HG03354 (cell line): Measurements from ENCODE around the gene HDDC3.

Experiments
- ATAC-seq: cut with Tn5 transposase; IDR thresholded peaks from one replicate; pipeline ENCODE4 v1.9.1; 2021; ENCODE audit warnings: mild to moderate bottlenecking; ENCODE audit not compliant: unreplicated experiment, poor library complexity, severe bottlenecking

HDDC3 gene, protein sequence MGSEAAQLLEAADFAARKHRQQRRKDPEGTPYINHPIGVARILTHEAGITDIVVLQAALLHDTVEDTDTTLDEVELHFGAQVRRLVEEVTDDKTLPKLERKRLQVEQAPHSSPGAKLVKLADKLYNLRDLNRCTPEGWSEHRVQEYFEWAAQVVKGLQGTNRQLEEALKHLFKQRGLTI

GRCh38 chr15:90931828-90932659 lies at the start of gene HDDC3:
Gene HDDC3 (minus strand): TSS chr15:90932549. CDS start chr15:90932540, 9 bp downstream.
- ATAC-seq = peak; percentile 51

- peak; percentile 55 for ATAC-seq
Measured at GRCh38 chr15:90982135-90982534, 49.8 kb upstream of the HDDC3 start.

DNA sequence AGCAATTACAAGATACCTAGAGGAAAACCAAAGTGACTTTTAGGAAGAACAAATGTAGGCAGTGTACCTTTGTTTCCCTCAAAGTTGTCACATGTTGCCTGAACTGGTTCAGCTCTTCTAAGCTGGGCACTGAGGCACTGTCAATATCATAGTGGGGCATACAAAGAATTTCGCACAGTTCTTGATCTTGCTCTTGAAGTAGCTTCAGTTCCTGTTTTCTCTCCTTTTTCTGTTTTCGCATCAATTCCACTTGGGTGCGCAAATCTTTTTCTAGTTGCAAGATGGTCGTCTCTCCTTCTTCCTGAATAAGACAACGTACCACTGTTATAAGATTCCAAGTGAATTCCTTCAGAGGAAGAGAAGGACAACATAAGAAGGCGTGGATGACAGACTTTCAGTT lies 49.3 kb upstream of the HDDC3 start:
- peak; percentile 84 for ATAC-seq

DNA sequence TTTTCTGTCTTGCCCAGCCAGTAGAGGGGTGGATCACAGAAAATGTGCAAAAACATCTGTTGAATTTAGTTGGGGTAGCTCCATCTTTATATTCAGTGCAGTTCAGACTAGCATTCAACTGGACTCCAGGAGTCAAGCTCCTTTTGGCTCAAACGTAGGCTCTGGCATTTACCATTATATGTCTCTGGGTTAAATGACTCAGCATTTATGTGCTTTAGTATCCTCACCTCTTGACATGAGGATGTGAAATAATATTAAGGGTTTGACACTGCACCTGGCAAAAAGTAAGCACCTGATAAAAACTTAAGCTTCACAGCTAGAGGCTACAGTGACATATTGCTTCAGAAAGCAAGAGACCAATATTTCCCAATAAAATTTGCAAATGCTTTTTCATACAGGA lies 47.2 kb upstream of the HDDC3 start:
- ATAC-seq = no peak

DNA sequence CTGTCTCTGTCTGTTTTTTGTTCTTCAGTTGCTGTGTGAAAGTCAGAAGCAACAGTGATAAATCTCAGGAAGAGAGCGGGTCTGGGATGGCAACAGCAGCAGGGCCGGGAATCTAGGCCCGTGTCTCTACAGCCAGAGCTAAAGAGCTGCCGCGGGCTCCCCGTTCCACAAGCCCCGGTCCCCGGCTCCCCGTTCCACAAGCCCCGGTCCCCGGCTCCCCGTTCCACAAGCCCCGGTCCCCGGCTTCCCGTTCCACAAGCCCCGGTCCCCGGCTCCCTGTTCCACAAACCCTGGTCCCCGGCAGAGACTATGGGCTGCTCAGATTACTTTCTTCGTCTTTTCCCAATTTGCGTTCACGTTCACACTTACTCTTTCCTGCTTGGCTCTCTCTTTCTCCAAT lies 41.9 kb upstream of the HDDC3 start:
- no peak for ATAC-seq

GRCh38 chr15:90972133-90972532 lies 39.8 kb upstream of the HDDC3 start:
- no peak for ATAC-seq

DNA sequence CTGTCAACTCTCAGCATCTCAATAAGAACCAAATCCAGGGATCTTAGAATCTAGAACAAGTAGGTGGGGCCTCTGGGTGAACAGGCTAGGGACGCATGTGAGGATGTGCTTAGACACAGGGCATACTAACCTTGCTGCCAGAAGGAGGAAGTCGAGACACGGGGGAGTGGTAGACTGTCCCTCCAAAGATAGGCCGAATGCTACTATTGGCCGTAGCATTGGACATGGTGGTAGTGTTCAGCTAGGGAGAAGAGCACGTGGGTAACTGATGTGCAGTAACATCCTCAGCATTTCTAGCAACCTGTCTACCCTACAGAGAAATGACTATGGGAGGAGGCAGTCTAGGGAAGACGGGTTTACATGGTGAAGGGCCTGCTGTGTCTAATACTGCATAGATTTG lies 37.9 kb upstream of the HDDC3 start:
- no peak for ATAC-seq

DNA sequence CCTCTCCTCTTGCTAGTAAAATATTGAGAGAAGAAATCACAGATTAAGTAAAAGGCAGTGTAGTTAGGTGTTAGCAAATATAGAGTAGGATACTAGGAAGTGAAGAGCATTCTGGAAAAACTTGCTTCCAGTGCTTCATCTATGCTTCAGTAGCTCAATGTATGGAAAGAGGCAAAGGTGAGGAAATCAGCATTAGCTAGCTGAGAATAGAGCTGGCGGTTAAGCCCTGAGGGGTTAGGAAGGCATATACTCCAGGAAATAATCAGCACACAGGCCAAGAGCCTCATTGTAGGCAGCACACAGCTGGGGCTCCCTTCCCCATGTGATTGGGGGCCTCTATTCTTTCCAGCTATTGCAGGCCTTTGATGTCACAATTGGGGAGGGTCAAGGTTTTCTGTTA lies 36.1 kb upstream of the HDDC3 start:
- no peak for ATAC-seq

GRCh38 chr15:90967206-90967605 lies 34.9 kb upstream of the HDDC3 start:
- no peak for ATAC-seq

- ATAC-seq = no peak
Measured at GRCh38 chr15:90966262-90966661, 33.9 kb upstream of the HDDC3 start.

- ATAC-seq = no peak
Measured at GRCh38 chr15:90962021-90962420, 29.7 kb upstream of the HDDC3 start.

DNA sequence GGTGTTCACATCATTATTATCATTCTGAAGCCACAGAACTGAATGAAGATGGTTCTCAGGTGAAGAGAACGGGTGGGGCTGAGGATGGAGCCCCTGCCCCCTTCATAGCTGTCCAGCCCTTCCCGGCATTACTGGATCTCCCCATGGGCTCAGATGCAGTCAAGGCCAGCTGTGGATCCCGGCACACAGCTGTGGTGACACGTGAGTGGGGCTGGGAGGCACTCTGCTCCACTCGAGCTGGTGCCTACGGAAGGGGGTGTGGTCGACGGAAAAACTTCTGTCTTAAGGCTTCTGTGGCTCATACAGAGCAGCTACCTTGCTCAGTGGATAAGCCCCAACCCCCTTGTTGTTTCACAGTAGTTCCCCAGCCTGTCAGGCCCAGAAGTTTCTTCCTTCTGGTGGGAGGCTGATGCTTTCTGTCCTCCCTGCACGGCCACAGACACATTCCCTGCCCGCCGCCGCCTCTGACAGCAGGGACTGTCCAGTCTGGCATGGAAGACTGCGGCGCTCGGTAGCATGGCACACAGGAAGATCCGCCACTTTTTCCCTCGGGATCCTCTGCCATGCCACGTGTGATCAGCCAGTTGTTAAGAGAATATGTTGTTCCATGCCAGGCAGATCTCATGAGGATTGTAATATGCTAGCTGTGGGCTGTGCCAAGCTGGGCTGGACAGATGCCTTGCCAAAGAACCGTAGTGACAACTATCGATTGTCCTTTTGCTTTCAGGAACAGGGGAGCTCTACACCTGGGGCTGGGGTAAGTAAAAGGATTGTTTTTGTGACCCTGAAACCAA lies 28.1 kb upstream of the HDDC3 start:
- no peak for ATAC-seq

DNA sequence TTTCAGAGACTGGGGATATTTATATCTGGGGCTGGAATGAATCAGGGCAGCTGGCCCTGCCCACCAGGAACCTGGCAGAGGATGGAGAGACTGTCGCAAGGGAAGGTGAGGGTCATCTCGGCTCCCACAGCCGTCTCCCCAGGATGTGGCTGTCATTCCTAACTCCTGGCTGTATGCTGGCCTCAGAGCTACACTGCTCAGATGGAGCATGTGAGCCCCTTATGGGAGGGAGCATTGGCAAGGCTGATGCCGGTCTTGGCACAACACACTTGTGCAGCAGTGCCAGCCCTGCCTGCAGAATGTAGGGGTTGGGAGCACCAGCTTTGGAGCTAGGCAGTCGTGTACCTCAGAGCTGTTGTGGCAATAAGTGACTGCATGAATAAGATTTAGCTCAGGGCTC lies 27.5 kb upstream of the HDDC3 start:
- ATAC-seq = no peak

GRCh38 chr15:90959028-90959595 lies 26.8 kb upstream of the HDDC3 start:
- ATAC-seq = no peak

DNA sequence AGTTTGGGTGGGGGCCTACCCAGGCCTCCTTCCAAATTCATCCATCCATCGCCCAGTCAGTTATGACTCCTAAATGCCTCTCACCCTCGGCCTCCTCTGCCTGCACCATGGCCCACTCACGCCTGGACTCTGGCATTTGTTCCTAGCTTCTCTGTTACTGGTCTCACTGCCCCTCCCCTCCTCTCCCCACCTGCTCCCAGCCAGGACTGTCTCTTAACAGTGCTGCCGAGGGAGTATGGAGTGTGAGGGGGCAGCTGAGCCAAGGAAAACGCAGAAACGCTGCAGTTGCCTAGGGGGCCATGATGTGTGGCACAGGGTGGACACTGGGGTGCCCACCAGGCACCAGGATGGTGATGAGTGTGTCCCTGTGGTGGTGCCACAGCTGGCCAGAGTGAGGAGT lies 25.4 kb upstream of the HDDC3 start:
- ATAC-seq = no peak

- ATAC-seq = no peak
Measured at GRCh38 chr15:90957031-90957790, 24.9 kb upstream of the HDDC3 start.

DNA sequence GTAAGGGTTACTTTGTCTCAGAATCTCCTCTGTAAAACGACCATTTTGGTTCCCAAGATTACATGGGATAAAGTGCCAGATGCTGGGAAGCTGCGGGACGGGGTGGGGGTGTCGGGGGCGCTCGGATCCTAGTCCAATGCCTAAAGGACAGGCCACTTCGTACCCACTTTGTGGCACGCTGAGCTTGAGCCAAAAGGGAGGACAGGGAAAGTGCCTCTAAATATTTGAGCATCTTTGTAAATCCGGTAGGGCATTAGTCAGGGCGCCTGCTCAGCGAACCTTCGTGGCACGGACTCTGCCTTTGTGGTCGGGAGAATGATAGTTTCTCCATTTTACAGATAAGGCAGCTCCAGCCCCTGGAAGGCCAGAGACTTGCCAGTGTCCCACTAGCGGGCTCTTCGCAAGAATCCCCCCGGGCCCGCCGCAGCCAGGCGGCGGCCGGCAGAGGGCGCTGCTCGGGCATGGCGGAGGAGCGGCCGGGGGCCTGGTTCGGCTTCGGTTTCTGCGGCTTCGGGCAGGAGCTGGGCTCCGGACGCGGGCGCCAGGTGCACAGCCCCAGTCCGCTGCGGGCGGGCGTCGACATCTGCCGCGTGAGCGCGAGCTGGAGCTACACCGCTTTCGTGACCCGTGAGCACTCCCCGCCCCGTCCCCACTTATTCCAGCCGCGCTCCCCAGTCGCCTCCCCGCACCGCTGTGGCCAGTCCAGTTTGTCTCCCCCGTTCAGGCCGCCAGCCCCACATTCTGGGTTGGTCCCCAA lies 24.1 kb upstream of the HDDC3 start:
- ATAC-seq = peak; percentile 30

GRCh38 chr15:90955624-90956273 lies 23.4 kb upstream of the HDDC3 start:
- ATAC-seq = no peak
